SU-DHL-6 (cell line): ENCODE results near the gene COL6A2.
"Not testable (repeated sequence)": the region's sequence is repeated elsewhere in the genome, so short reads cannot be mapped to it uniquely, and the experiment has no call there.

Source experiments
- H2AFZ ChIP-seq: fragments of 200-600 bp; sonication (generic); 2 replicates; pipeline ENCODE4 v1.6.1; 2014; ENCODE audit warnings: low read depth, mild to moderate bottlenecking, moderate library complexity, mixed read lengths, antibody characterized with exemption, low read length; ENCODE audit not compliant: severe bottlenecking
- H3F3A ChIP-seq: fragments of 200-600 bp; shearing (Covaris generic); 2 replicates; pipeline ENCODE4 v1.6.0; 2016; ENCODE audit warnings: antibody characterized with exemption, mild to moderate bottlenecking; ENCODE audit not compliant: insufficient read depth
- H3K27ac ChIP-seq: fragments of 200-600 bp; sonication (generic); 2 replicates; pipeline ENCODE4 v1.5.1; 2016; ENCODE audit warnings: low read depth, mild to moderate bottlenecking, low read length, moderate library complexity, mixed read lengths
- H3K27me3 ChIP-seq: fragments of 200-600 bp; sonication (generic), shearing (Covaris generic); 2 replicates; pipeline ENCODE4 v1.6.0; 2014; ENCODE audit warnings: mild to moderate bottlenecking, low read length
- H3K36me3 ChIP-seq: fragments of 200-600 bp; sonication (generic); 2 replicates; pipeline ENCODE4 v1.6.1; 2014; ENCODE audit warnings: mild to moderate bottlenecking, low read length, mixed read lengths
- H3K4me2 ChIP-seq: fragments of 300-600, 200-600 bp; shearing (Covaris generic), sonication (generic); 2 replicates; pipeline ENCODE4 v1.6.0; 2014; ENCODE audit warnings: low read length, low read depth, mild to moderate bottlenecking; ENCODE audit not compliant: poor library complexity, severe bottlenecking
- H3K4me3 ChIP-seq: fragments of 200-600 bp; sonication (generic); 2 replicates; pipeline ENCODE4 v1.5.1; 2014; ENCODE audit warnings: antibody characterized with exemption, low read length, mild to moderate bottlenecking, mixed read lengths; ENCODE audit not compliant: insufficient read depth, poor library complexity, severe bottlenecking
- H3K79me2 ChIP-seq: fragments of 200-600 bp; sonication (generic); 2 replicates; pipeline ENCODE4 v1.6.1; 2014; ENCODE audit warnings: mild to moderate bottlenecking, low read length, moderate library complexity; ENCODE audit not compliant: insufficient read depth
- H3K9ac ChIP-seq: fragments of 200-600 bp; sonication (generic); 2 replicates; pipeline ENCODE4 v1.7.0; 2014; ENCODE audit warnings: mild to moderate bottlenecking, low read length
- H3K9me2 ChIP-seq: fragments of 200-600 bp; sonication (generic); replicated peaks from 2 replicates; pipeline ENCODE4 v1.6.1; 2014; ENCODE audit warnings: low read length; ENCODE audit not compliant: insufficient read depth
- H3K9me3 ChIP-seq: fragments of 200-600 bp; sonication (generic); 2 replicates; pipeline ENCODE4 v1.6.1; 2014; ENCODE audit warnings: low read length, mixed read lengths; ENCODE audit not compliant: insufficient read depth
- H4K20me1 ChIP-seq: fragments of 200-600 bp; sonication (generic); 2 replicates; pipeline ENCODE4 v1.6.1; 2014; ENCODE audit warnings: low read depth, mild to moderate bottlenecking, antibody characterized with exemption, low read length, moderate library complexity, mixed read lengths
- CTCF ChIP-seq: fragments of 200-600 bp; sonication (generic); IDR thresholded peaks from one replicate; pipeline ENCODE4 v1.5.1; 2017; ENCODE audit warnings: antibody characterized with exemption, mild to moderate bottlenecking, low read length, moderate library complexity; ENCODE audit not compliant: insufficient read depth, poor library complexity, severe bottlenecking
- EZH2phosphoT487 ChIP-seq: fragments of 200-600 bp; sonication (generic), shearing (Covaris generic); conservative IDR thresholded peaks from 2 replicates; pipeline ENCODE4 v1.6.1; 2018; ENCODE audit warnings: mild to moderate bottlenecking, antibody characterized with exemption, low read length, moderate library complexity, mixed read lengths

The COL6A2 gene

GRCh38 chr21:46145840-46146691 lies 48.2 kb downstream of the COL6A2 start:
- no peak overlapping the region for H3K4me3 ChIP-seq
- no peaks in the 10 kb centered on the region for H4K20me1 ChIP-seq
- TF ChIP-seq CTCF (no peak), EZH2phosphoT487 (no peak)
- no peaks in the 10 kb centered on the region for H3K79me2 ChIP-seq
- no peaks in the 10 kb centered on the region for H3K36me3 ChIP-seq
- no peaks in the 10 kb centered on the region for H3K9me2 ChIP-seq
- no peak overlapping the region for H3K9ac ChIP-seq
- H3F3A ChIP-seq = 0 out of 2 replicates have a peak, but pooled peaks cover 3% of the 10 kb centered on the region
- no peaks in the 10 kb centered on the region for H3K27me3 ChIP-seq
- H3K9me3 ChIP-seq = no peaks in the 10 kb centered on the region
- no peak overlapping the region for H3K27ac ChIP-seq
- H3K4me2 ChIP-seq = no peak overlapping the region
- H2AFZ ChIP-seq = no peak overlapping the region

GRCh38 chr21:46146856-46147255 lies 48.9 kb downstream of the COL6A2 start:
- Histone ChIP-seq H4K20me1 (no peaks in the 10 kb centered on the region), H3F3A (0 out of 2 replicates have a peak, but pooled peaks cover 3% of the 10 kb centered on the region), H3K27me3 (no peaks in the 10 kb centered on the region), H3K9me3 (no peaks in the 10 kb centered on the region), H3K27ac (no peak overlapping the region), H3K4me3 (no peak overlapping the region), H3K36me3 (no peaks in the 10 kb centered on the region), H3K9me2 (no peaks in the 10 kb centered on the region), H3K4me2 (no peak overlapping the region), H3K9ac (no peak overlapping the region), H2AFZ (no peak overlapping the region), H3K79me2 (no peaks in the 10 kb centered on the region)
- no peak for TF ChIP-seq EZH2phosphoT487
- no peak for TF ChIP-seq CTCF

- not testable (repeated sequence) for H3K79me2 ChIP-seq, H3K27ac ChIP-seq, H4K20me1 ChIP-seq, H3K9me3 ChIP-seq, H3K4me3 ChIP-seq, H3F3A ChIP-seq, H3K9ac ChIP-seq, H3K27me3 ChIP-seq, H2AFZ ChIP-seq, H3K9me2 ChIP-seq, H3K4me2 ChIP-seq, H3K36me3 ChIP-seq
- TF ChIP-seq CTCF = peak; percentile 34
Observed at GRCh38 chr21:46147429-46147828, 49.5 kb downstream of the COL6A2 start.
